ENCODE data around the gene ZBTB21. TPM values are rescaled to one million over a fixed set of nuclear protein-coding genes. Genes with fewer than 3 reads are reported as not detected.

ZBTB21 gene
- total and polyA plus RNA-seq, 5 donors from 2014 or later: 2.4 to 107 (median 5.7) TPM

DNA sequence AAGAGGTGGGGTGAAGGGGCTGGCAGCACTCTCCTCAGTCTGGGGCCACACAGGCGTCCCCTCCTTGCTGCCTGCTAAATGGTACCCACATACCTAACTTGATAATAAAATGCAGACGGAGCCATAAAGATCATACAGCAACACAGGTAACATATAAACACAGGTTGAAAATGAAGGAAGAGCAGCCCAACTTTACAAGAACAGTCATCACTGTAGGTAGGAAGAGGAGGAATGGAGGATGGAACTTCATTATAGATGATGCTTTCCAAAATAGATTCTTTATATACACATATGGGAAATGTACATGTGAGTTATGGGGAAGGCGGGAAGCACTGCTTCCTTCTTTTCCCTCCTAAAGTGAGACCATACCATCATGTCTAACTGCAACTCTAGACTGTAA is 69.7 kb downstream of the ZBTB21 start:
- ATAC-seq (ENCODE audit: low read depth in 2 of 2) (no peak), DNase-seq (no peak)
- no peak overlapping the region for H3K4me3 Mint-ChIP-seq
- no peaks in the 10 kb centered on the region for H3K9me3 ChIP-seq (ENCODE audit: control insufficient read depth in 2 of 2, low read length in 2 of 2)
- peaks cover 0 to 2% (median 0%) of the 10 kb centered on the region in 7 donors for H3K9me3 Mint-ChIP-seq
- H3K27me3 Mint-ChIP-seq: peaks cover 24% of the 10 kb centered on the region
- H3K4me1 ChIP-seq (ENCODE audit: control insufficient read depth, insufficient read depth, low read length, poor library complexity, severe bottlenecking): no peaks in the 10 kb centered on the region
- H3K36me3 ChIP-seq (ENCODE audit: control insufficient read depth, insufficient read depth, low read length): no peaks in the 10 kb centered on the region
- H3K36me3 Mint-ChIP-seq: no peaks in the 10 kb centered on the region
- H3K4me3 ChIP-seq (ENCODE audit: low read depth, low read length): no peak overlapping the region
- H3K27ac ChIP-seq (ENCODE audit: insufficient read depth, low read length, poor library complexity, severe bottlenecking): no peak overlapping the region
- H3K4me1 Mint-ChIP-seq: no peaks in the 10 kb centered on the region
- no peaks in the 10 kb centered on the region for H3K27me3 ChIP-seq (ENCODE audit: control insufficient read depth, insufficient read depth, low read length)
- no peak overlapping the region for H3K27ac Mint-ChIP-seq

DNA sequence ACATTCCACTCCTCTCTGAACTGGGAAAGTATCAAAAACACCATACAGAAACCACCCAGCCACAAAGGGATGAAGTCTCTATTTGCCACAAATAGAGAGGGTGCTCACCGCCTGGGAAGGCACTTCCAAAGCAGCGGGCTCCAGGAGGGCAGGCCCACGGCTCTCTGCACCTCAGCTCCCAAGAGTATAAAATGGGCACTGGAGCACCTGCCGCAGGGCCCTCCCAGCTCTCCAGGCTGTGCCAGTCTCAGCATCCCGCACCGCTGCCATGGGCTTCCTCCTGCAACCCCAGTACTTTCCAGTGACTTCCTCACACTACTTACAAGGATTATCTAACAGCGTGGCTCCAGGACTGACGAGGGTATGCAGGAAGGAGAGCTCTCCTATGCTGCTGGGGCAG is 70.8 kb downstream of the ZBTB21 start:
- Histone ChIP-seq H3K9me3 (ENCODE audit: control insufficient read depth in 2 of 2, low read length in 2 of 2) (no peaks in the 10 kb centered on the region), H3K27ac (ENCODE audit: insufficient read depth, low read length, poor library complexity, severe bottlenecking) (no peak overlapping the region), H3K4me3 (ENCODE audit: low read depth, low read length) (no peak overlapping the region), H3K4me1 (ENCODE audit: control insufficient read depth, insufficient read depth, low read length, poor library complexity, severe bottlenecking) (no peaks in the 10 kb centered on the region), H3K27me3 (ENCODE audit: control insufficient read depth, insufficient read depth, low read length) (no peaks in the 10 kb centered on the region), H3K36me3 (ENCODE audit: control insufficient read depth, insufficient read depth, low read length) (no peaks in the 10 kb centered on the region)
- no peak overlapping the region for H3K27ac Mint-ChIP-seq
- H3K9me3 Mint-ChIP-seq: peaks cover 0 to 2% (median 0%) of the 10 kb centered on the region in 7 donors
- no peaks in the 10 kb centered on the region for H3K36me3 Mint-ChIP-seq
- no peak for ATAC-seq (ENCODE audit: low read depth in 2 of 2)
- no peak overlapping the region for H3K4me3 Mint-ChIP-seq
- H3K27me3 Mint-ChIP-seq: peaks cover 33% of the 10 kb centered on the region
- no peak for DNase-seq
- no peaks in the 10 kb centered on the region for H3K4me1 Mint-ChIP-seq

Other genes starting within 250 kb of the ZBTB21 start
- 0.52 TPM for gene RIPK4, start 243.3 kb downstream of the ZBTB21 start, total RNA-seq
- gene RIPK4, start 243.3 kb downstream of the ZBTB21 start, polyA plus RNA-seq: under 1 TPM in 2 of 4 donors, not detected in 2; 0.39 to 0.41 TPM
- 13.2 TPM for gene PRDM15, start 131.0 kb downstream of the ZBTB21 start, total RNA-seq
- 1 to 10 TPM in 3 of 4 donors, under 1 TPM in 1; 0.75 to 2.7 (median 1.4) TPM for gene PRDM15, start 131.0 kb downstream of the ZBTB21 start, polyA plus RNA-seq
- gene C2CD2, start 56.3 kb downstream of the ZBTB21 start, total RNA-seq: 15.3 TPM
- gene C2CD2, start 56.3 kb downstream of the ZBTB21 start, polyA plus RNA-seq: 1 to 10 TPM; 1.7 to 2.9 (median 2.0) TPM
- gene UMODL1, start 61.0 kb upstream of the ZBTB21 start, total RNA-seq: 0.35 TPM
- gene UMODL1, start 61.0 kb upstream of the ZBTB21 start, polyA plus RNA-seq: under 1 TPM in 3 of 4 donors, not detected in 1; 0.05 to 0.10 (median 0.05) TPM
- 86.3 TPM for gene ABCG1, start 208.8 kb upstream of the ZBTB21 start, total RNA-seq
- gene ABCG1, start 208.8 kb upstream of the ZBTB21 start, polyA plus RNA-seq: 10 to 100 TPM; 17.0 to 43.1 (median 23.5) TPM